NCI-H524 (cell line): ENCODE measurements around the gene LMBR1.
"Not testable (repeated sequence)": the region's sequence is repeated elsewhere in the genome, so short reads cannot be mapped to it uniquely, and the experiment has no call there.

Experiments used
- DNase-seq, 2 experiments: peaks; one replicate each; lab custom pipeline; 2025; lab: John Stamatoyannopoulos, UW

LMBR1 gene

GRCh38 chr7:156657681-156658080 lies 235.3 kb downstream of the LMBR1 start:
- DNase-seq = no peak

GRCh38 chr7:156656598-156656997 lies 236.4 kb downstream of the LMBR1 start:
- no peak for DNase-seq

DNA sequence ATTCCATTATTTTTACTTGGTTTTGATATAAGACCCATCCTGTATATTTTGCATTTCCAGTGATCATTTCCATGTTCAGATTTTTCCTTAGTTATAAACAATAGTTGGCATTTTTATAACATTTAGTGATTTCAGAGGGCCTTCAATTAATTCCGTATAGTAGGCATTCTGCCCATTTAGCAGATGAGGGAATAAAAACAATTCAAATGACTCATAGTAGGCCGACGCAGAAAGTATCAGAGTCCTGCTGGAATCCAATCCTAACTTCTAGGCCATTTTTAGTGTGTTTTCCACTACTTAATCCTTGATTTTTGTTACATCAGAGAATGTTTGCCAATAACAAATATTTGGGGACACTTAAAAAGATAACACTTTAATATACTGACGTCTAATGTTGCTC lies 237.0 kb downstream of the LMBR1 start:
- DNase-seq = no peak

- no peak for DNase-seq
Observed at GRCh38 chr7:156655251-156655650, 237.7 kb downstream of the LMBR1 start.

DNA sequence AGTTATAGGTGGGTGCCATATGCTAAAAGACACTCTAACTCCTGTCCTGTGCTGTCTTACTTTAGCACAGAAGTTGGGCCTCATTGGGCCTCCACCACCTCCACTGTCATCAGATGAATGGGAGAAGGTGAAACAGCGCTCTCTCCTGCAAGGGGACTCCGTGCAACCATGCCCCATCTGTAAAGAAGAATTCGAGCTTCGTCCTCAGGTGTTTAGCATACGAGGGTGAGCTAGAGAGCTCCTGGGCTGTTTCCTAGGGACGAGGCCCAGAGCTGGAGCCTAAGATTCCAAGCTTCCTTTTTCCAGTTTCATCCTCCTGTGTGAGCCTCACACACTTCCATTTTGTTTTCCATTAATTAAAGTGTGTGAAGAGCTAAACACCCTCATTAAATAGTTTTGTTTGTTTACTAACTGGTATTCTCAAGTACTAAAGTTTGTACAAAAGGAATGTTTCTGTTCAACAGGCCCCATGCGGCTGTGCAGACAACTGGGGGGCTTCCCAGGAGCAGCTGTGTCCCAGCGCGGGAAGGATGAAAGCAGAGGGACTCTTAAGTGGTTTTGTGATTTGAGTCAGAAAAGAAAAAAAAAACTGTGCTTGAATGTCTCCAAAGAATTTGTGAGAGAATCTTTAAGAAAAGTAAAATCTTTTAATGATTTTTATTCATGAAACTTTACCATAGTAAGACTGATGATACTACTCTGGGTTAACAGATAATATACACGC lies 238.3 kb downstream of the LMBR1 start:
- DNase-seq = no peak

- no peak for DNase-seq
Observed at GRCh38 chr7:156652886-156653568, 240.0 kb downstream of the LMBR1 start.

DNA sequence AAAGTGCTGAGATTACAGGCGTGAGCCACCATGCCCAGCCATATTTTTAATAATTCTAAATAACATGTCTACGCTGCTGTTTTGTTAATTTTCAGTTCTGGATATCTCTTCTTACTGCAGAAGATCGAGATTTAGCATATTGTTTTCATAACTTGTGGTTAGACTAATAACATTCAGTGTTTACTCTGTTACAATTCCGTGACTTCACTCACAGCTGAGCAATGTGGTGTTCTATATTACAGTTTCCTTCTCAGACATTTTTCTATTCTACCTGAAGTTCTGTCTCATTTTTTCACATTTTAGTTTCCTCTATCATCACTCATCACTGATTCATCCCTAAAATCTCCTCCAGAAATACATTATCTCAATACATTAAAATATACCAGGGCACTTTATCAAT lies 241.5 kb downstream of the LMBR1 start:
- DNase-seq = no peak

GRCh38 chr7:156650042-156650441 lies 242.9 kb downstream of the LMBR1 start:
- DNase-seq = peak in 1 of 2 experiments; percentile 11

GRCh38 chr7:156647330-156647729 lies 245.7 kb downstream of the LMBR1 start:
- not testable (repeated sequence) for DNase-seq

- DNase-seq = no peak
Observed at GRCh38 chr7:156642306-156643045, 250.5 kb downstream of the LMBR1 start.

- DNase-seq = peak; percentile 30 to 63
Observed at GRCh38 chr7:156640949-156641485, 252.0 kb downstream of the LMBR1 start.

GRCh38 chr7:156640257-156640948 lies 252.6 kb downstream of the LMBR1 start, which contains the start of gene RNF32:
RNF32 (plus strand) TSS chr7:156640774; CDS start chr7:156643878, 3,104 bp downstream.
- peak; percentile 68 to 85 for DNase-seq

DNA sequence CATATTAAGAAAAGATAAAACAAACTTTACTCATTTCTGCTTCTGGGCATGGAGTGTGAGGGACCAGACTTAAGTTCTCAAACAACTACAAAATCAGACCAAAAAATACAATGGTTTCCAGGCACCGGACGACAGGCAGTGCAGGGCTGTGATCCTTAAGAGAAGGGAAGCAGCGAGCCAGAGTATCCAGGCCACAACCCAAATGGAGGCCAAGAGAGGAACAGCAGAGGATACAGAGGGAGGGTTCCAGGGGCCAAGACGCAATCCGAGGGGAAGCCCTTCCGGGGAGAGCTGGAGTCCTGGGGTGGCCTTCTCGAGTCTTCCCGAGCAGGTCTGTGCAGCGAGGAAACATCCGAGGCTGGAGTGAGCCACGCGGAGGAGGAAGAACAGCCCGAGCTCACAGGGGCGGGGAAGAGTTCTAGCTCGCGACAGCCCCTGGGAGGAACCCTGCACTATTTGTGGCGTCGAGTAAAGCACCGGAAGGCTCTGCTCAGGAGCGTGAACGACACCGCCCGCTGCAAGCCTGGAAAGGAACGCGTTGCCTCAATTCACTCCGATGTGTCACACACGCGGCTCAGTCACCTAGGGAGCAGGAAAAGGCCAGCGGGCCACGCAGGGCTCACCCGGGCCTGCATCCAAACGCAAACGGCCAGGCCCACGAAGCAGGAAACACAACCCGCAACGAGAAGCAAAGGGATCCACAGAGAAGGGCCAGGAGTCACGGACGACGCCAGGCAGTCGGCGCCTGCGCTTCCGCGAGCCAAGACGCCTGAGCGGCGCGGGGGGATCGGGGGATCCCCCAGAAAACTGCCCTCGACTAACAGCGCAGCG lies 253.3 kb downstream of the LMBR1 start:
- no peak for DNase-seq

DNA sequence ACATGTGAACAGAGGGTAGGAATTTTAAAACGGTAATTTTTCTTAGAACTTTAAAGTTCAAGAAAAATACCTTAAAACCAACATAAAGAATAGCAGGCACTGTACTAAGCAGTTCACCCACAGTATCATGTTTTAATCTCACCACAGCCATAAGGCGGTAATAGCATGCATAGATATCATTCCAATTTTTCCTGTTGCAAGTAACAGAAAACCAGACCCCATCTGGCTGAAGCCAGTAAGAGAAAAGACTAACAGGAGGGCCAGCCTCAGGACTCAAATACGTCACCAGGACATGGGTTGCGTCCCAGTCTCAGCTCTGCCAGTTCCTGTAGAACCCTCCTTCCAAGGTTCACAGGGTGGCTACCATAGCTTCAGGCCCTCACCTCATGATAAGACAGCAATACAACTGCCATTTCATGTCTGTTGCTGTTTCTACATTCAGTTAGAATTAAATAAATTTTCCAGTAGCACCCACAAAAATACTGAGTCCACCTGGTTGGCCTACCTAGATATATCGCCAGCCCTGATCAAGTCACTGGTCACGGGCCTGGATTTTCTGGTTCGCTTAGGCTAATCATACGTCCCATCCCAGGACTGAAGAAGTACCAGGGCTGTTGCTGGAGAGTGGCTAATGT lies 254.4 kb downstream of the LMBR1 start:
- no peak for DNase-seq

GRCh38 chr7:156637093-156637492 lies 255.9 kb downstream of the LMBR1 start:
- DNase-seq = not testable (repeated sequence)

GRCh38 chr7:156635529-156636385 lies 257.2 kb downstream of the LMBR1 start:
- DNase-seq = no peak

- DNase-seq = no peak
Observed at GRCh38 chr7:156634117-156634516, 258.9 kb downstream of the LMBR1 start.

DNA sequence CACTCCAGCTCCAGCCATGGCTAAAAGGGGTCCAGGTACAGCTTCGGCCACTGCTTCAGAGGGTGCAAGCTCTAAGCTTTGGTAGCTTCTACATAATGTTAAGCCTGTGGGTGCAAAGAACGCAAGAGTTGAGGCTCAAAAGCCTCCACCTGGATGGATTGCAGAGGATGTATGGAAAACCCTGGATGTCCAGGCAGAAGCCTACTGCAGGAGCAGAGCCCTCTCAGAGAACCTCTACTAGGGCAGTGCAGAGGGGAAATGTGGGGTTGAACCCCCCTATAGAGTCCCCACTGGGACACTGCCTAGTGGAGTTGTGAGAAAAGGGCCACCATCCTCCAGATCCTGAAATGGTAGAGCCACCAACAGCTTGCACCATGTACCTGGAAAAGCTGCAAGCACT lies 263.1 kb downstream of the LMBR1 start:
- no peak for DNase-seq

DNA sequence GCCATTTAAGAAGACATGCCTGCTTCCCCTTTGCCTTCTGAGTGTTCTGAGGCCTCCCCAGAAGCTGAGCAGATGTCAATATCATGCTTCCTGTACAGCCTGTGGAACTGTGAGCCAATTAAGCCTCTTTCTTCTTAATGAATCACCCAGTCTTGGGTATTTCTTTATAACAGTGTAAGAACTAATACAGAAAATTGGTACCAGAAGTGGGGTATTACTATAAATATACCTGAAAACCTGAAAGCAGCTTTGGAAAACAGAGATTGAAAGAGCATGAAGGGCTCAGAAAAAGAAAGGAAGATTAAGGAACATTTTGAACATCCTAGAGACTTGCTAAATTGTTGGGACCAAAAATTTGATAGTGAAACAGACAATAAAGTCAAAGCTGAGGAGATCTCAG lies 264.4 kb downstream of the LMBR1 start:
- no peak for DNase-seq
